Medulla oblongata (tissue), 1 donor: ENCODE measurements around the gene COL4A1.
A peak's percentile ranks its signal among the peaks of the same experiment; 100 is the strongest.

Experiments
- DNase-seq: peaks from one replicate; pipeline ENCODE4 v3.0.0-alpha.2; 2015; ENCODE audit errors: extremely low spot score

The COL4A1 gene

GRCh38 chr13:110274687-110275086 lies 32.3 kb downstream of the COL4A1 start:
- peak; percentile 17 for DNase-seq

GRCh38 chr13:110273254-110273653 lies 33.7 kb downstream of the COL4A1 start:
- no peak for DNase-seq

GRCh38 chr13:110272651-110273050 lies 34.3 kb downstream of the COL4A1 start:
- DNase-seq: no peak

GRCh38 chr13:110272227-110272626 lies 34.7 kb downstream of the COL4A1 start:
- DNase-seq: no peak

- no peak for DNase-seq
These were observed 35.6 kb downstream of the COL4A1 start for GRCh38 chr13:110271313-110271712.

- no peak for DNase-seq
These were observed 36.5 kb downstream of the COL4A1 start for GRCh38 chr13:110270507-110270906.

- no peak for DNase-seq
These were observed 37.3 kb downstream of the COL4A1 start for GRCh38 chr13:110269509-110270185.

- DNase-seq: no peak
These were observed 38.3 kb downstream of the COL4A1 start for GRCh38 chr13:110268576-110269185.

GRCh38 chr13:110268061-110268460 lies 38.9 kb downstream of the COL4A1 start:
- no peak for DNase-seq

GRCh38 chr13:110266983-110267382 lies 40.0 kb downstream of the COL4A1 start:
- no peak for DNase-seq

- no peak for DNase-seq
These were observed 40.5 kb downstream of the COL4A1 start for GRCh38 chr13:110266431-110266809.

- DNase-seq: no peak
These were observed 41.1 kb downstream of the COL4A1 start for GRCh38 chr13:110265682-110266430.

- DNase-seq: no peak
These were observed 41.6 kb downstream of the COL4A1 start for GRCh38 chr13:110265341-110265681.

- DNase-seq: no peak
These were observed 42.2 kb downstream of the COL4A1 start for GRCh38 chr13:110264685-110265275.

- DNase-seq: no peak
These were observed 43.1 kb downstream of the COL4A1 start for GRCh38 chr13:110263888-110264287.

- DNase-seq: no peak
These were observed 43.6 kb downstream of the COL4A1 start for GRCh38 chr13:110263404-110263803.

GRCh38 chr13:110262508-110263291 lies 44.3 kb downstream of the COL4A1 start:
- no peak for DNase-seq

- DNase-seq: no peak
These were observed 44.9 kb downstream of the COL4A1 start for GRCh38 chr13:110262082-110262436.

GRCh38 chr13:110261166-110262081 lies 45.5 kb downstream of the COL4A1 start:
- no peak for DNase-seq

GRCh38 chr13:110259651-110260050 lies 47.3 kb downstream of the COL4A1 start:
- no peak for DNase-seq
